Suppressor macrophage (primary cell): ENCODE measurements around the gene PHKG2.
"Not testable (repeated sequence)": the region's sequence is repeated elsewhere in the genome, so short reads cannot be mapped to it uniquely, and the experiment has no call there.

Source experiments
- DNase-seq, 4 experiments: peaks; one replicate each; pipeline ENCODE4 v3.0.0-alpha.2; 2020 to 2022
- total RNA-seq, 17 experiments: gene quantifications; one replicate each; lab custom pipeline; 2026; ENCODE audit warnings: mixed read lengths in 6 of 17, inconsistent platforms in 3 of 17; lab: John Stamatoyannopoulos, UW

PHKG2 gene, protein sequence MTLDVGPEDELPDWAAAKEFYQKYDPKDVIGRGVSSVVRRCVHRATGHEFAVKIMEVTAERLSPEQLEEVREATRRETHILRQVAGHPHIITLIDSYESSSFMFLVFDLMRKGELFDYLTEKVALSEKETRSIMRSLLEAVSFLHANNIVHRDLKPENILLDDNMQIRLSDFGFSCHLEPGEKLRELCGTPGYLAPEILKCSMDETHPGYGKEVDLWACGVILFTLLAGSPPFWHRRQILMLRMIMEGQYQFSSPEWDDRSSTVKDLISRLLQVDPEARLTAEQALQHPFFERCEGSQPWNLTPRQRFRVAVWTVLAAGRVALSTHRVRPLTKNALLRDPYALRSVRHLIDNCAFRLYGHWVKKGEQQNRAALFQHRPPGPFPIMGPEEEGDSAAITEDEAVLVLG
- total RNA-seq = 4.5 to 25.5 (median 14.9) reads per million in 17 experiments

DNA sequence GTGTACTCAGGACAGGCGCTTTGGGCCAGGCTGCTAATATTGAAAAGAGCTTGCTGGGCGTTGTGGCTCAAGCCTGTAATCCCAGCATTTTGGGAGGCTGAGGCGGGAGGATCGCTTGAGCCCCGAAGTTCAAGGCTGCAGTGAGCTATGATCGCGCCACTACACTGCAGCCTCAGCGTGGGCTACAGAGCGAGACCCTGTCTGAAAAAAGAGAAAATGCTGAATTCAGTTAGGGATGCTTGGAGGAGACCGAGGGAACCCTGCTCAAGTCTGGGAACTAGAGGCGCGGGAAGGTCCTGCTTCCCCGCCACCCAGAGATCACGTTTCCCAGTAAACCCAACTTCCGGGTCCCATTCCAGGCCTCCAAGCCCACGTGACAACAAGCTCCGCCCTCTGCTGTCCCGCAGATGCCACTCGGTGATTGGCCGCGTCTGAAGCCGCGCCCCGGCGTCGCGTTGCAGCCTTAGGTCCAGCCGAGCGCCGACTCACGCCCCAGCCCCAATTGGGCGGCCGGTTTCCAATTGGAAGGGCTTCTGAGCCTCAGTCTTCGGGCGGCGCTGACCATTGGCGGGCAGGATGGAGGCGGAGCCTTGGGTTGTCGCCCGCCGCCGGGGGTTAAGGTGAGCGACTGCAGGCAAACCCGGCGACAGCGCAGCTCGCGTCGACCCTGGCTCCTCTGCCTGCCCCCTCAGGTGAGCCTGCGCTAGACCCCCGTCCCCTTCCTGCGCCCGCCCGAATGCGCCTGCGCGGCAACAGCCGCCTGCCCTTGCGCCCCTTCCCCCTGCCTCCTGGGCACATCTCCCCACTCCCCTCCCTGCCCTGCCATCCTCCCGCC lies at the start of gene PHKG2:
PHKG2 (plus strand) TSS at position 627 of the 835 bp plus-strand sequence. CDS start 396 bp downstream, outside the sequence.
- DNase-seq = peak; percentile 99 to 100 (median 100)

DNA sequence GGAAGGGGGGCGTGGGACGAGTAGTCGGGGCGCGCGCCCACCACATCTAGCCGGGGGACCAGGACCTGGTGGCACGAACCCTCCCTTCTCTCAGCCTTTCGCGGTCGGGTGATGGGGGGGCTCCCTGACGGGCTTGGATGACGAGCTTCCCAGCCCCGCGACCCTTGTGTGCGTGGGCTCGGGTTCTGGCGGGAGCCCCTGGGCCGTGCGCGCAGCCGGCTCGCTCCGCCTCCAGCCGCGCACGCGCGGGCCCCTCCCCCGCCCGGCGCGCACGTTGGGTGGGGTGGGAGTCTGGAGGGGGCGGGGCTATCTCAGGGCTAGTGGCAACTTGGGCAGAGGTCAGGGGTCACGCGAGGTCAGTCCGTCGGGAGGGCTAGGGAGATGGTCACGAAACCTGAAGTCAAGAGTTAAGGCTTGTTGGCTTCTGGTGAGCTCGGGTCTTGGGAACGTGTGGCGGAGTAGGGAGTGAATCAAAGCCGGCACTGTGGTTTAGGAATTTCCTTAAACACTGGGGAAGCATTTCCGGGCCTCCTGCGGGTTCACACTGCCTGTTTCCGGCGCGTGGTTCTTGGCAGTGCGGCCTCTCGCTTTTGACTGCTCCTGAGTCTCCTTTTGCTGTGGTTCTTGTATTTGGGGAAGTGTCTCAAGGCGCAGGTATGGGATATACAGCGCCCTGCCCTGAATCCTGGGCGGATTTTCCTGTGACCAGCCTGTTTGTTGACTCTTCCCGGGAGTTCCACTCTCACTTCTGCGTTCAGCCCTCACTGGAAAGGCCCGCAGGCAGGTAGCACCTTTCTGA lies 49.2 kb upstream of the PHKG2 start, which contains the start of gene SRCAP:
SRCAP (plus strand) TSS at position 356 of the 799 bp plus-strand sequence. CDS start 1,654 bp downstream, outside the sequence.
- peak; percentile 89 to 97 (median 93) for DNase-seq

DNA sequence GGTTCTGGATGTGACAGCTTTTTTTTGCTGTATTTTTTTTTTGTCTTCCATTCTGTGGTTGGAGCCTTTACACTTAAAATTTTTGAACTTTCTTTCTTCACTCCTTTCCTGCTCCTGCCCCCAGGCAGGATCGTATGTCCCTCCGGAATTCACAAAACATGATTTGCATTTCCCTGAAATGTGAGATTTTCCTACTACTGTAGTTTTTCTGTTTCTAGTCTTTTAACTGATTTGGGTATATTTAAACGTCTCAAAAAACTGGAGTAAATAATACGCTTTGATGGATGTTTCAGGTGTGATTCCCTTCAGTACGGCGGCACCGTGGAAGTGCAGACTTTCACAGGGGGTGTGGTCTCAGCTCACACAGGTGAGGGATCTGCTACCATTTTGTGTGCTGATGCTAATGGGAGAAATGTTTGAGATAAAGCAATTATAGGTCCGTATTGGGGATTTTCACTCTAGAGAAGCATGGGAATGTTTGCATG lies 48.6 kb upstream of the PHKG2 start:
- no peak for DNase-seq

DNA sequence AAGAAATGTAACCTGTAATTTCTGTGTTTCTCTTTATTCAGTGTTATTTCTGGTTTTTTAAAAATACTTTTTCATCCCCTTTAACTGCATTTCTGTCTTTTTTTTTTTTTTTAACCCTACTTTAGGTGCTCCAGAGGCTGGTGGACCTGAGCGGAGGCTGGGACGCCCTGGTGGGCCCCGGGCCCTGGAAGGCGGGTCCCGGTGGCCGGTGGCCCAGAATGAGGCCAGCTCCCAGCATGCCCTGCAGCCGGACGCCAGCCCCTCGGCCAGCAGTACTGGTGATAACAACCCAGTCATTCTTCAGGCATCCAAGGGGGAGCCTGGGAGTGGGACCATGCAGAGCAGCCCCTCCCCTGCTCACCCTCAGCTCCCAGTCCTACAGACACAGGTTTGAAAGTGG lies 47.7 kb upstream of the PHKG2 start:
- no peak for DNase-seq

DNA sequence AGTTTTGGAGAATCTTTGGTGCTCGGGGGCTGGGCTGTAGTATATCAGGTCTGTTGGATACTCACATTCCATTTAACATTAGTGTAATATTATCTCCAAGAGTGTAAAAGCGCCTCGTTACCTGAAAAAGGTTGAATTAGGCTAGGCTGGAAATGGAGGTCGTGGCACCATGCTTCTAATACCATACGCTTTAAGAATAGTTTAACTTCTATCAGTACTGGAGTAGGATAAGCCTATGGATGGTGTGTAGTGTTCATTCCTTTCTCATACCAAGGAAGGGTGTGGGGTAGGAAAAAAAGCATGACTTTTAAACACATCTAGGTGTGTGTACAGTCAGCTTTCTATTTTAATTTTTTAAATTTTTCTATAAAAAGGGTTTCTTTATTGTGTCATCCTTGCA lies 47.3 kb upstream of the PHKG2 start:
- DNase-seq = no peak

DNA sequence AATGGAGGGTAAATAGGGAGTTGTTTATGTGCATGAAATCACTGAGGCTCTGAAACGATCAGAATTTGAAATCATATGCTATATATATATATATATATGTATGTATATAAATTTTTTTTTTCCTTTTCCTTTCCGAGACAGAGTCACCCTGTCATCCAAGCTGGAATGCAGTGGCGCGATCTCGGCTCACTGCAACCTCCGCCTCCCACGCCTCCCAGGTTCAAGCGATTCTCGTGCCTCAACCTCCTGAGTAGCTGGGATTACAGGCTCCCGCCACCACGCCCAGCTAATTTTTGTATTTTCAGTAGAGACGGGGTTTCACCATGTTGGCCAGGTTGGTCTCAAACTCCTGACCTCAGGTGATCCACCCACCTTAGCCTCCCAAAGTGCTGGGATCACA lies 45.2 kb upstream of the PHKG2 start:
- not testable (repeated sequence) for DNase-seq

DNA sequence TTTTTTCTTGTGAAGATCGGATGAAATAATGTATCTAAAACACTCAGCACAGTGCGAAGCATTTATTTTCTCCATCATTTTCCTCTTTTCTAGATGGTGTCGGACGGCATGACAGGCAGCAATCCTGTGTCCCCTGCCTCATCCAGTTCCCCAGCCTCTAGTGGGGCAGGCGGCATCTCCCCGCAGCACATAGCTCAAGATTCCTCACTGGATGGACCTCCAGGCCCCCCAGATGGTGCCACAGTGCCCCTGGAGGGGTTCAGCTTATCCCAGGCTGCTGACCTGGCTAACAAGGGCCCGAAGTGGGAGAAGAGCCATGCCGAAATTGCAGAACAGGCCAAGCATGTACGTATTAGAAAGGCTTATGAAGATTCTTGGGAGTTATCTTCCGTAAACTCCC lies 44.3 kb upstream of the PHKG2 start:
- no peak for DNase-seq

DNA sequence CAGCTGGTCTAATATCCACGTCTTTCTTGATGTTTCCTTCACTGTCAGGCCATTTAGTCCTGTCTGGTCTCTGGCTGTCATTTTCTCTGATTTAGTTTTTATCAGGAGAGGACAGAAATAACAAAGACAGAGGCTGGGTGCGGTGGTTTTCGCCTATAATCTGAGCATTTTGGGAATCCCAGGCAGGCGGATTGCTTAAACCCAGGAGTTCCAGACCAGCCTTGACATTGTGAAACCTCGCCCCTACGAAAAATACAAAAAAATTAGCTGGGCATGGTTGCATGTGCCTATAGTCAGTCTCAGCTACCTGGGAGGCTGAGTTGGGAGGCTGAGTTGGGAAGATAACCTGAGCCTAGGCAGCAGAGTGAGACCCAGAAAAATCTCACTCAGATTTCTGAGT lies 42.2 kb upstream of the PHKG2 start:
- no peak for DNase-seq

DNA sequence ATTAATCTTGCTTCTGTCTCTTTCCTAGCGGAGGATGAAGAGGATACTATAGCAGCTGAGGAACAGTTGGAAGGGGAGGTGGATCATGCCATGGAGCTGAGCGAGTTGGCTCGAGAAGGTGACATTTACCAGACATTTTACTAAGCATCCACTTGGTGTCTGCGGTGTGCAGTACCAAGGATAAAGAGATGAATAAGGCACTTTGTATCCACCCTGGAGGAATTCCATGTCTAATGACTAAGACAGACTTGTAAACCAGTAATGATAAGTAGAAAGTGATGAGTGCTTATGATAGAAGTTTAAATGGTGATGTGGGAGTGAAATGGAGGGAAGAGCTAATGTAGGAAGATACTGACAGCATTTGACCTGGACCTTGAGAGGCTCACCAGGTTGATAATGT lies 37.3 kb upstream of the PHKG2 start:
- no peak for DNase-seq

DNA sequence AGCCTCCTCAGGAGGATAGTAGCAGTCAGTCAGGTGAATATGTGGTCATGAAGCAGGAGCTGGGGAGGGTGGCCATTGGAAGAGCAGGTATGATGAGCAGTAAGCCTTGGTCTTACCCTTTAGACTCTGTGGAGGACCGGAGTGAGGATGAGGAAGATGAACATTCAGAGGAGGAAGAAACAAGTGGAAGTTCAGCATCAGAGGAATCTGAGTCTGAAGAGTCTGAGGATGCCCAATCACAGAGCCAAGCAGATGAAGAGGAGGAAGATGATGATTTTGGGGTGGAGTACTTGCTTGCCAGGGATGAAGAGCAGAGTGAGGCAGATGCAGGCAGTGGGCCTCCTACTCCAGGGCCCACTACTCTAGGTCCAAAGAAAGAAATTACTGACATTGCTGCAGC lies 36.5 kb upstream of the PHKG2 start:
- no peak for DNase-seq

DNA sequence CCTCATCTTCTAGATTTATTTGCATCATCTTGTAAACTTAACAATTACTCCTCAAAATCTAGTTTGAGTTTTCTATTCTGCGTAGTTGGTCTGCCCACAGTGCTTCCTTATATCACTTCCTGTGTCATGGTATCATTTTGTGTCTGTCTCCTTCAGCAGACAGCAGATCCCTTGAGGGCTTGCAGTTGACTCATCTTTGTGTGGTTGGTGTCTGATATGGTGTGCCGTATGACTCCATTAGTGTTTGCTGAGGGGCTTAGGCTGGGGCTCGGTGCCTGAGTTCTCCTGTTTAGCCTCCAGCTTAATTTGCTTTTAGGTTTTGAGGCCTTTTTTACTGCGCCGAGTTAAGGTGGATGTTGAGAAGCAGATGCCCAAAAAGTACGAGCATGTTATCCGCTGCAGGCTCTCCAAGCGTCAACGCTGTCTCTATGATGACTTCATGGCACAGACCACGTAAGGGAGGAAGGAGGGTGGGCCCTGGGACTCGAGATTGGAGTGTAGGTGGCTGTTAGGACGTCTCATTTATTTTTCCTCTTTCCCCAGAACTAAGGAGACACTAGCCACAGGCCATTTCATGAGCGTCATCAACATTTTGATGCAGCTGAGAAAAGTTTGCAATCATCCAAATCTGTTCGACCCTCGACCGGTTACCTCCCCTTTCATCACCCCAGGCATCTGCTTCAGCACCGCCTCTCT lies 32.3 kb upstream of the PHKG2 start:
- peak; percentile 78 to 92 (median 83) for DNase-seq

DNA sequence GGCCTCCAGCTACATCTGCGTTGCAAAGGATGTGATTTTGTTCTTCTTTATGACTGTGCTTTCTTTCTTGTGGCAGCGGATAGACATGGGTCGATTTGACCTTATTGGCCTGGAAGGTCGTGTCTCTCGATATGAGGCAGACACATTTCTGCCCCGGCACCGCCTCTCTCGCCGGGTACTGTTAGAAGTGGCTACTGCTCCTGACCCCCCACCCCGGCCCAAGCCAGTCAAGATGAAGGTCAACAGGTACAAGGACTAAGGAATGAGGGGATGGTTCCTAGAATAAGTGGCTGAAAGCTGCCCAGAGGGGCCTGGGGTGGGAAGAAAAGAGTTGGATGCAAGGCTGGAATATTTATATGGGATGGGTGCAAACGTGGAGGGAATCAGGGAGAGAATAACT lies 28.1 kb upstream of the PHKG2 start:
- DNase-seq = no peak

DNA sequence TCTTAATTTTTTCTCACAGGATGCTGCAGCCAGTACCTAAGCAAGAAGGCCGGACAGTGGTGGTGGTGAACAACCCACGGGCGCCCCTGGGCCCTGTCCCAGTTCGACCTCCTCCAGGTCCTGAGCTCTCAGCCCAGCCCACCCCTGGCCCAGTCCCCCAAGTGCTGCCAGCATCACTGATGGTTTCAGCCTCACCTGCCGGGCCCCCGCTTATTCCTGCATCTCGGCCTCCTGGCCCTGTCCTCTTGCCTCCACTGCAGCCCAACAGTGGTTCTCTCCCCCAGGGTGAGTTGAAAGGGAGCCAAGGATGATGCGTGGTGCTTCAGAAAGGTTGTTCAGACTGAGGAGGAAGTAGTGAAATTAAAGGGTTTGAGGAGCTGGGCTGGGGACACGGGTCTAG lies 27.5 kb upstream of the PHKG2 start:
- DNase-seq = no peak

DNA sequence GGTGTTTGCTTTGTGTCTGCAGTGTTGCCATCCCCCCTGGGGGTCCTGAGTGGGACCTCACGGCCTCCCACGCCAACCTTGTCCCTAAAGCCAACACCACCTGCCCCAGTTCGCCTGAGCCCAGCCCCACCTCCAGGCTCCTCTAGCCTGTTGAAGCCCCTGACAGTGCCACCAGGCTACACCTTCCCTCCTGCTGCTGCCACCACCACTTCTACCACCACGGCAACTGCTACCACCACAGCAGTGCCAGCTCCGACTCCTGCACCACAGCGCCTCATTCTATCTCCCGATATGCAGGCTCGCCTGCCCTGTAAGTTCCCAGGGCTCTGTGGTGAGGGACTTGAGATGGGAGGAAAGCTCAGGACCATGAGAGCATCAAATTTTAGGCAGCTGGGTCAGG lies 27.1 kb upstream of the PHKG2 start:
- no peak for DNase-seq

DNA sequence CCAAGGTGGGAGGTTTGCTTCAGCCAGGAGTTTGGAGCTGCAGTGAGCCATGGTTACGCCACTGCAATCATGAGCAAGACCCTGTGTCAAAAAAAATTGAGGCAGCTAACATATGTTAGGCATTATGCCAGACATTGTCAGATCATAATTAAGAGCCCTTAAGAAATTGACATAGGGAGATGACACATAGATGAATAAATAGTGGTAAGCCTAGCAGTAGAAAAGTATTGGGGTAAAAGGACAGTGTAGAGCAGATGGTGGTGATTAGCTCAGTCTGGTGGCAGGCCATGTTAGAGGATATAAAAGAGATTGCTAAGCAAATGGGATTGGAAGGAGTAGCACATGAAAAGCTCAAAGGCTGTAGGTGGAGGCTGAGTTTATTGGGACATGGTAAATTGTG lies 26.6 kb upstream of the PHKG2 start:
- DNase-seq = no peak

DNA sequence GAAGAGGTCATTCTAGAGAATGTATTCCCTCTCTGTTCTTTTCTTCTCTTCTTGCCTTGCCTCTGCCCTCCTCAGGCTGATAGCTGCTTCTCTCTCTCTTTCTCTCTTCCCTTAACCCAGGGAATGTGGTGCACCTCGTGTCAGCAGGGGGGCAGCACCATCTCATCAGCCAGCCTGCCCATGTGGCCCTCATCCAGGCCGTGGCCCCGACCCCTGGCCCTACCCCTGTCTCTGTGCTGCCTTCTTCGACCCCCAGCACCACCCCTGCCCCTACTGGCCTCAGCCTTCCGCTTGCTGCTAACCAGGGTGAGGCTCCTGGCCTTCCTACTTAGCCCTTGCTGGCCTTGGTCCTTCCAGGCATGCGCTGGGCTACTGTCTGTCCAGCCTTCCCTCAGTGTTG lies 25.8 kb upstream of the PHKG2 start:
- DNase-seq = no peak

DNA sequence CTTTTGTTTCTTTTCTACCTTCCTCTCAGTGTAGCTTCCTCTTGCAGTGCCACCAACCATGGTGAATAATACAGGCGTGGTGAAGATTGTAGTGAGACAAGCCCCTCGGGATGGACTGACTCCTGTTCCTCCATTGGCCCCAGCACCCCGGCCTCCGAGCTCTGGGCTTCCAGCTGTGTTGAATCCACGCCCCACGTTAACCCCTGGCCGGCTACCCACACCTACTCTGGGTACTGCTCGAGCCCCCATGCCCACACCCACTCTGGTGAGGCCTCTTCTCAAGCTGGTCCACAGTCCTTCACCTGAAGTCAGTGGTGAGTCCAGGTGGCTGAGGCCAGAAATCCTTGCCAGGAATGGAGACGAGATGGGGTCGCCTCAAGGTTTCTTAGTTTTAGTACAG lies 25.3 kb upstream of the PHKG2 start:
- DNase-seq = no peak

DNA sequence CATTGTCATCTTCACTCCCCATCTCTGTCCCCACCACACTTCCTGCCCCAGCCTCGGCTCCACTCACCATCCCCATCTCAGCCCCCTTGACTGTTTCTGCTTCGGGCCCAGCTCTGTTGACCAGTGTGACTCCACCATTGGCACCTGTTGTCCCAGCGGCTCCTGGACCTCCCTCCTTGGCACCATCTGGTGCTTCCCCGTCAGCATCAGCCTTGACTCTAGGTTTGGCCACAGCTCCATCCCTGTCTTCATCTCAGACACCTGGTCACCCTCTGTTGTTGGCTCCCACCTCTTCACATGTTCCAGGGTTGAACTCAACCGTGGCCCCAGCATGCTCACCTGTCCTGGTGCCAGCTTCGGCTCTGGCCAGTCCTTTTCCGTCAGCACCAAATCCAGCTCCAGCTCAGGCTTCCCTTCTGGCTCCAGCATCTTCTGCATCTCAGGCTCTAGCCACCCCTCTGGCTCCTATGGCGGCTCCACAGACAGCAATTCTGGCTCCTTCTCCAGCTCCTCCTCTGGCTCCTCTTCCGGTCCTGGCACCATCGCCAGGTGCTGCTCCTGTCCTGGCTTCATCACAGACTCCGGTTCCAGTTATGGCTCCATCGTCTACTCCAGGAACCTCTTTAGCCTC lies 24.4 kb upstream of the PHKG2 start:
- DNase-seq = no peak

DNA sequence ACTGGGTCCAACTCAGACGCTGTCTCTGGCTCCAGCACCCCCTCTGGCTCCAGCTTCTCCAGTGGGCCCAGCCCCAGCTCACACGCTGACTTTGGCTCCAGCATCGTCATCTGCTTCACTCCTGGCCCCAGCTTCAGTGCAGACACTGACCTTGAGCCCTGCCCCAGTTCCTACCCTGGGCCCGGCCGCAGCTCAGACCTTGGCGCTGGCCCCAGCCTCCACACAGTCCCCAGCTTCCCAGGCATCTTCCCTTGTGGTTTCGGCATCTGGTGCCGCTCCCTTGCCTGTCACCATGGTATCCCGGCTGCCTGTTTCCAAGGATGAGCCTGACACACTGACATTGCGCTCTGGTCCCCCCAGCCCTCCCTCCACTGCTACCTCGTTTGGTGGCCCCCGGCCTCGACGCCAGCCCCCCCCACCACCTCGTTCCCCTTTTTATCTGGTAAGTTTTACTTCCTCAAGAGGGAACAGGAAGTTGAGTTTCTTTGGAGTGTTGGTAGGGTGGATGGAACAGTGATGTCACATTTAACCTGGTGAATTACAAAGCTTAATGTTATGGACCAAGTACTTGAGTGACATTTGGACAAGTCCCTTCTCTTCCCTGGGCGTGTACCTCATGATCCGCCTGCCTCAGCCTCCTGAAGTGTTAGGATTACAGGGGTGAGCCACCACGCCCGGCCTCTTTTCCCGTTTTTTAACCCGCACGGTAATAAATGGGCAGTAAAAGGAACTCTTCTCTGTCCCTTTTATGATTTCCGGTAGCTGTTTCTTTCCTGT lies 23.4 kb upstream of the PHKG2 start:
- peak; percentile 70 to 90 (median 84) for DNase-seq

DNA sequence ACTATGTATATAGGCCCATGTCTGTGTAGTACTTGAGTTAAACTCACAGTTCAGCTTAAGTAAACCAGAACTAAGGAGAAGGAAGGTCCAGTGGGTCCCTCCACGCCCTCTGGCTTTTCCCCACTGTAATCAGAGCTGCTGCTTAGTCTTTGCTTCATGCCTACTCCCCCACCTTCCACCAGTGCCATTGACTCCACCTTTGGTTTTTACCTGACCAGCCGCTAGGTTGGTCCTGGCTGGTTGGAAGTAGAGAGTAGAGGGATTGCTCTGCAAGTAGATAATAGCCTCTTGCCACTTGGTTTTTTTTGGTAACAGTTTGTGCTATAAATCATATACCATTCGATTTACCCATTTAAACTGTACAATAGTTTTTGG lies 22.8 kb upstream of the PHKG2 start:
- DNase-seq = no peak

DNA sequence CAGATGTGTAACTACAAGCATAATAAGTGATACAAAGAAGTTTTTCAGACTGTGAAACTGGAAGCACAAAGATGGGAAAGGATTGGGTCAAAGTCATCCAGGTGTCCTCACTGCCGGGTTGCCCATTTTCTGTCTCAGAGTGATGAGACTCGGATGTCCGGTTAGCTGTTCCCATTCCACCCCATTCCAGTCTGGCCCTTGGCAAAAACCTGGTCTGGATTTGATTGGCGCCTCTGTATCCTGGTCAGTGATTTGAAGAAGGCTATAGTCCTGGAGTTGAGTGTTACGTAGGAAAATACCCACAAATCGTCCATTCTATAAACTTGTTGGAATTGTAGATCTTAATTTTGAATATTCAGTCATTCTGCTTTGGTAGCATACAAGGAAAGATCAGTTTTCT lies 19.9 kb upstream of the PHKG2 start:
- DNase-seq = no peak
